Adipose tissue (tissue), 3 donors: ENCODE data around the gene ZNF777. TPM values are rescaled to one million over a fixed set of nuclear protein-coding genes. Genes with fewer than 3 reads are reported as not detected.

ENCODE experiments used
- H3K27ac ChIP-seq: one replicate; pipeline ENCODE4 v1.5.1; 2013; ENCODE audit warnings: low read depth, low read length
- WGBS, 3 donors: extraction: QIAGEN DNeasy Blood & Tissue Kit; methylation state at CpG; one replicate each; pipeline ENCODE4 v1.1.7; 2013; 5-methylcytosine and 5-hydroxymethylcytosine counted together
- polyA plus RNA-seq, 3 donors: library from polyadenylated mRNA; stranded (reverse); fragments of 200-250 nt; gene quantifications; one replicate each; pipeline ENCODE4 v1.2.3, GENCODE V29; 2013
- donor health status: healthy with polysubstance abuse.
- donor health status: Bipolar disorder and iron deficiency.
- donor health status: healthy.

The ZNF777 gene
- polyA plus RNA-seq, 3 donors, result 4.6 to 8.1 (median 4.8) TPM

DNA sequence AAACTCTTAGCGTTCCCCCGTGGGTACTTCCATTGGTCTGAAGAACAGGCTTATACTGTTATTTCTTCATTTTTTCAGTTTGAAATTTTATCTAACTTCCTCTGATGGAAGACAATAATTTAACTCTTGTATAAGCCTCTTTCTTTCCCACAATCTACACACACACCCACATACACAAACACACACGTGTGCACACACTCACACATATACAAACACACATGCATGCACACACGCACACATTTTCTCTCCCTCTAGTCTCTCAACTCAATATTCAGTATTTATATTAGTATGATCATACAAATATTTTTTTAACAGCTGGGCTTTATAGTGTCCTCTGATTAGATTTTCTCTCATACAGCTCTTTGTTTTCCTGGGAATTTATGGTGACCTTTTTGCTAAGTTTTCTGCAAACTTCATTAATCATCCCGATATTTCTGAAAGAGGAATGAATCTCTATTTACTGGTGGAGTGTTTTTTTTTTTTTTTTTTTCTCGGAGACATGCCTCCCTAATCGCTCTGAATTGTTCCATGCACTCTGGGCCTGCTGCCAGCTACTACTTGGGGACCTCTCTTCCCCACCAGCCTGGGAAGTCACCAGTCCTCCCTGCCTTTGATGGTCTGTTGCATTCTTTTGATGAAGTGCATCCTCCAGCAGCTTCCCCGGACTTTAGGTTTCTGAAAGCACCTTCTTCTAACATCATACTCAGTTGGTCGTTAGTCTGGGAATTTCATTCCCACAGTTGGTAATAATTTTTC lies 75.5 kb downstream of the ZNF777 start:
- no peak overlapping the region for H3K27ac ChIP-seq
- 52 to 68% (median 56%) methylated on average over 9 of the region's 9 CpGs for WGBS, 3 donors

Other genes with a start within 250 kb of the ZNF777 start
- 1 to 10 TPM; 3.3 to 8.2 (median 4.7) TPM for gene ZNF212, start 221.4 kb downstream of the ZNF777 start, polyA plus RNA-seq
- 1 to 10 TPM; 5.5 to 8.6 (median 7.9) TPM for gene ZNF783, start 198.9 kb downstream of the ZNF777 start, polyA plus RNA-seq
- gene ZNF746, start 36.7 kb upstream of the ZNF777 start, polyA plus RNA-seq, result 1 to 10 TPM; 4.1 to 8.8 (median 7.9) TPM